ENCODE results near the gene CRABP1.
"Not testable (repeated sequence)": the region's sequence is repeated elsewhere in the genome, so short reads cannot be mapped to it uniquely, and the experiment has no call there.

CRABP1 gene

DNA sequence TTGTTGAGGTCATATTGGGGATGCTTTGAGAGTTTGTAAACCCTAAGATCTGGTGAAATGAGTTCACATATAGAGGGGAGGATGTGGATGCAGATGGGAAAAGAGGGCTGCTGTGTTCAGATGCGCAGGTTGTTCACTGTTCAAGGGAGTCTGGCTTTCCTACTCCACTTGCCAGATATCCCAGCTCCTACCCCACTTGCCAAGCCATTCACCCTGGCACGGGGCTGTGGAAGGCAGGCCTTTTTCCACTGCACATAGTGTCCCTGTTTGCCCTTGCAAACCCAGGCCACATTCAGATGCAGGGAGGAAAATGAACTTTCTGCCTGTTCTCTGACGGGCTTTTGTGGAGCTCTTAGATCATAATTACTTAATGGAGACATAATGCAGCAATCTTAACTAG, 29.0 kb downstream of the CRABP1 start:
- no peak for DNase-seq (ENCODE audit: low read depth in 2 of 2, low spot score in 1 of 2)

DNA sequence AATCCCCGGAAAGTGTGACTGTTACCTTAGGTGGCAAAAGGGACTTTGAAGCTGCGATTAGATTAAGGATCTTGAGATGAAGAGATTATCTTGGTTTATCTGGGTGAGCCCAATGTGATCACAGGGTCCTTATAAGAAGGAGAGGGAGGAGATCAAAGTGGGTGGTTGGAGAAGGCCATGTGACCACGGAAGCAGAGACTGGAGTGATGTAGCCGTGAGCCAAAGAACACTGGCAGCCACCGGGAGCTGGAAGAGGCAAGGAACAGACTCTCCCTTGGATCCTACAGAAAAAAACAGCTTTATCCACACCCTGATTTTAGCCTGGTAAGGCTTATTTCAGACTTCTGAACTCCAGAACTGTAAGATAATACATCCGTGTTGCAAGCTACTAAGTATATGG, 29.9 kb downstream of the CRABP1 start:
- DNase-seq (ENCODE audit: low read depth in 2 of 2, low spot score in 1 of 2) = no peak

GRCh38 chr15:78372880-78373279, 32.7 kb downstream of the CRABP1 start:
- DNase-seq (ENCODE audit: low read depth in 2 of 2, low spot score in 1 of 2) = no peak

- no peak for DNase-seq (ENCODE audit: low read depth in 2 of 2, low spot score in 1 of 2)
These were observed 34.6 kb downstream of the CRABP1 start for GRCh38 chr15:78374436-78375393.

GRCh38 chr15:78380143-78380542, 40.0 kb downstream of the CRABP1 start:
- DNase-seq (ENCODE audit: low read depth in 2 of 2, low spot score in 1 of 2) = not testable (repeated sequence)

DNA sequence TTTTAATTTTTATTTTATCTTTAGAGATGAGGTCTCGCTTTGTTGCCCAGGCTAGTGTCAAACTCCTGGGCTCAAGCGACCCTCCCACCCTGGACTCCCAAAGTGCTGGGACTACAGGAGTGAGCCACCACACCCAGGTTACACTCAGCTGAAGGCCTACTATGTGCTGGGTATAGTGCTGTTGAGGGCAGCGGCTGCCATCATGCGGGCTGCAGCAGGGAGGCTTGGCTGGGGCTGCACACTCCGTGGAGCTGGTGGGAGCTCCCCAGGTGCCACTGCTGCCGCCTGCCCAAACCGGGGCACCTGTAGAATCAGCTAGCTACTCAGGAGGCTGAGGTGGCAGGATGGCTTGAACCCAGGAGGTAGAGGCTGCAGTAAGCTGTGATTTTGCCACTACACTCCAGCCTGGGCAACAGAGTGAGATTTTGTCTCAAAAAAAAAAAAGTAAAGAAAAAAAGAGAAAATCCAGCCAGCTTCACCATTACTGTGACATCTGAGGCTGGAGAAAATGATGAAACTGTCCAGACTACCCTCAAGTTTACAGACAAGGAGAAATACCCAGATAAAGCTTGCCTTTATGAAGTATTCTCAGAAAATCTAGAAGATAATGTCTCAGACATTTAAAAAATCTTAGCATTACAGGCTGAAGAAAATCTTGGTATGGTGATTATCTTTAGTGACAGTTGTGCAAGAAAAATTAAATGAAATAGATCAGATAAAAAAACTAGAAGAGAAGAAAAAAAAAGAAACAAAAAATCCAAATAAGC, 42.1 kb downstream of the CRABP1 start:
- no peak for DNase-seq (ENCODE audit: low read depth in 2 of 2, low spot score in 1 of 2)

DNA sequence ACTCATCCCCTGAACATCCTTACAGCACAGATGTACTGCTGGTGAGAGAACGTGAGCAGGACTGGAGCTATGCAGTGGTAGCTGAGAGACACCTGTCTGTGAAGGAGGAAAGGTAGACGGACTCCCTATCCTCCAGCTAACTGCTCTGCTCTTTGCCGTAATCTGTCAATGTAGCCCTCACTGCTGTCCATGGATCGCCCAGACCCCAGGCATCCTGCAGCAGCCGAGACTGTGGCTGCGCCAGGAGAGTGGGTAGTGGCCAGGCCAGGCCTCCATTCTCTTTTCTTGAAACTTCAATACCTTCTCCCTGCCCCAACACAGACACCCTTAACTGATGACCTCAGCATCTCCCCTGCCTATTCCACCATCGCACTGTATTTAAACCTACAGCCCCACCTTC, 44.5 kb downstream of the CRABP1 start:
- DNase-seq (ENCODE audit: low read depth in 2 of 2, low spot score in 1 of 2) = no peak

- DNase-seq (ENCODE audit: low read depth in 2 of 2, low spot score in 1 of 2) = no peak
These were observed 47.3 kb downstream of the CRABP1 start for GRCh38 chr15:78387246-78388037.

GRCh38 chr15:78388865-78389264, 48.7 kb downstream of the CRABP1 start:
- no peak for DNase-seq (ENCODE audit: low read depth in 2 of 2, low spot score in 1 of 2)

GRCh38 chr15:78389322-78389721, 49.2 kb downstream of the CRABP1 start:
- no peak for DNase-seq (ENCODE audit: low read depth in 2 of 2, low spot score in 1 of 2)

GRCh38 chr15:78389738-78390137, 49.6 kb downstream of the CRABP1 start:
- DNase-seq (ENCODE audit: low read depth in 2 of 2, low spot score in 1 of 2) = no peak

DNA sequence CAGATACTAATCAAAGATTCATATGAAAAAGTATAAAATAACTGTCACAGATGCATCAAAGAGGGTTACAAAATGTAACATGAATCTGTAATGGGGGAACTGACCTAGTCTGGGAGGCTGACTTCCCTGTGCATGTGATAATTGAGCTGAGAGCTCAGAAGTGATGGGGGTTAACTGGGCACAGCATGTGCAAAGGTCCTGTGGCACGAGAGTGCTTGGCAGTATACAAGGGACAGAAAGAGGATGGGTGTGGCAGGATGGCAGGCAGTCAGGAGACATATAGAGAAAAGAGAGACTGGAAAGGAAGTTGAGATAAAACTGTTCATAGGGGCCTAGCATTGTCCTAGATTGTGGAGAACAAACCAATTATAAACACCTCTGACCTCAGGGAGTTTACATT, 50.1 kb downstream of the CRABP1 start:
- no peak for DNase-seq (ENCODE audit: low read depth in 2 of 2, low spot score in 1 of 2)

DNA sequence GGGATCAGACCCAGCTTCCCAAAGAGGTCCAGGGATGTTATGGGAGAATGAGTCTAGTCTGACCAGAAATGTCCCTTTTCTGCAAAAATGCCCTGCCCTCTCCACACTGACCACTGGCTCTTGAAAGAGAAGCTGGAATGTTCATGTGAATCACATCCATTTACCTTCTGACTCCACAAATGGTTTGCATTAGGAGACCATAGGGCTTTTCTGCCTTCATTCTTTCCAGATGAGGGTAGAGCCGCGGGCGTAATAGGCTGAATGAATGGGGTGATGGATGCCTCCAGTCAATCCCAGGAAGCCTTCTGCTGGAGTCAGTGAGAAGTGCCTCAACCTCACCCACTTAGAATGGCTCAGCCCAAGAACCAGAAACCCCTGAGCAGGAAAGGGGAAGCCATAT, 50.7 kb downstream of the CRABP1 start:
- no peak for DNase-seq (ENCODE audit: low read depth in 2 of 2, low spot score in 1 of 2)

GRCh38 chr15:78391781-78392180, 51.6 kb downstream of the CRABP1 start:
- no peak for DNase-seq (ENCODE audit: low read depth in 2 of 2, low spot score in 1 of 2)

GRCh38 chr15:78392430-78392829, 52.3 kb downstream of the CRABP1 start:
- no peak for DNase-seq (ENCODE audit: low read depth in 2 of 2, low spot score in 1 of 2)

DNA sequence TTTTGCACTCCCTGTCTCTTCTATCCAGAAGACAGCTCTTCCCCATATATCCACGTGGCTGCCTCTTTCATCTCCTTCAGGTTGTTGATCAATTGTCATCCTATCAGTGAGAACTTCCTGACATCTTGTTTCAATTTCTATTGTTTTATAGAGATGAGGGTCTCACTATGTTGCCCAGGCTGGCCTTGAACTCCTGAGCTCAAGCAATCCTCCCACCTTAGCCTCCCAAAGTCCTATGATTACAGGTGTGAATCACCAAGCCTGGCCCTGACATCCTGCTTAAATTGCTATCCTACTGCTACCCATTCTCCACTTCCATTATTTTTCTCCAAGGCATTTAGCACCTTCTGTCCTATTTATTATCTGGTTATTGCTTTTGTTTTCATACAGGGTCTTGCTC, 53.0 kb downstream of the CRABP1 start:
- no peak for DNase-seq (ENCODE audit: low read depth in 2 of 2, low spot score in 1 of 2)

- no peak for DNase-seq (ENCODE audit: low read depth in 2 of 2, low spot score in 1 of 2)
These were observed 53.9 kb downstream of the CRABP1 start for GRCh38 chr15:78394026-78394425.

- no peak for DNase-seq (ENCODE audit: low read depth in 2 of 2, low spot score in 1 of 2)
These were observed 54.9 kb downstream of the CRABP1 start for GRCh38 chr15:78394981-78395616.

DNA sequence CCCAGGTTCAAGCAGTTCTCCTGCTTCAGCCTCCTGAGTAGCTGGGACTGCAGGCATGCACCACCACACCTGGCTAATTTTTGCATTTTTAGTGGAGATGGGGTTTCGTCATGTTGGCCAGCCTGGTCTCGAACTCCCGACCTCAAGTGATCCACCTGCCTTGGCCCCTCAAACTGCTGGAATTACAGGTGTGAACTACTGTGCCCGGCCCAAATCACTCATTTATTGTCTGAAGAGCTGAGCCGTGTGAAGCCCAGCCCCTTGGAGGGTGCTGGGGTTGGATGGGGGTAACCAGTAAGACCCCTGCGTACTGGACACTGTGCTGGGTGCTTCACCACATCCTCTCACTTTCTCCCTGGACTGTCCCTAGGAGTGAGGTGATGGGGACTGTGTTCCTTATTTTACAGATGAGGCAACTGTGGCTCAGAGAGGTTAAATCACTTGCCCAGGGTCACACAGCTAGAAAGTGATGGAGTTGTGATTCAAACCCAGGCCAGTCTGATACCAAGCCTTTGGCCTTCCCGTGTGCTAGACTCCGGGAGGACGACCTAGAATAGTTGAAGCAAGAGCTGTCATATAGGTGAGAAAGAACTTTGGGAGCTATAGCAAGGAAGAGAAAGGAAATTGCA, 56.1 kb downstream of the CRABP1 start:
- no peak for DNase-seq (ENCODE audit: low read depth in 2 of 2, low spot score in 1 of 2)

DNA sequence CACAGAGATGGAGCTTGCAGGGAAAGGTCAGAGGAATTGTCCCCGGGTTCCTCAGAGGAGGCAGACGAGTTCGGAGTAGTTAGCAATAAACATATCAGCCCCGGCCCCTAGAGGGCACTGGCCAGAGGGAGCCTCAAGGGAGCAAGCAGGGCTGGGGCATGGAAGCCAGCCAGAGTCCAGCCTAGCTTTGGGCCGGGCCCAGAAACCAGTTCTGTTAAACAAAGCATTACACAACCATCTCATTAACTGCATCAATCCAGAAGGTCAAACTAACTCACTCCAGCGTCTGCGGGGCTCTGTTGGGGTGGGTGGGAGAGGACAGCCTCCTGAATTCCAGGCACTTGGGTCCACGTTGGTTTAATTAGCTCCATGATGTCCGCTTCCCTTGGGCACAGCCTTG, 56.8 kb downstream of the CRABP1 start:
- no peak for DNase-seq (ENCODE audit: low read depth in 2 of 2, low spot score in 1 of 2)

DNA sequence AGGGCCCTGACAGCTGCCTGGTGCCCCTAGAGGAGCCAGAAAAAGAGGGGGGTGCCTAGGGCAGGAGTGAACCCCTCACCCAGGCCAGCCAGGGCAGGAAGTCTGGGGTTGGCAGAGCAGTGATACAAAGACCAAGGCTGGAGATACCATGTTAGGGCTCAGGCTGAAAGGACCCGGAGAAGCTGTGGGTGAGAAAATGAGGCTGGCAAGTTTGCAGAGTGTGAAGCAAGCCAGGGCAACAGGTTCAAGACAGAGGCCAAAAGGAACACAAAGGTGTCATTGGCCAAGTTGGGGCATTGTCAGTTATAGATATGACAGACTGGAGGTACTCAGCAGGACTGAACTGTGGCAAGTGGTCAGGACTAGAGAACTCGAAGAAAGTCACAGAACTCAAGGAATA, 57.2 kb downstream of the CRABP1 start:
- DNase-seq (ENCODE audit: low read depth in 2 of 2, low spot score in 1 of 2) = no peak

Measured in stimulated activated CD8-positive, alpha-beta memory T cell treated with anti-CD3 and anti-CD28 coated beads, Interleukin-4, amount 100 ng/mL, for 4 hours (primary cell).